Measurements from ENCODE around the gene CAMK2B. TPM values are rescaled to one million over a fixed set of nuclear protein-coding genes. Genes with fewer than 3 reads are reported as not detected.

CAMK2B gene
- total RNA-seq, 1 experiment from 2014 or later, result 0.34 TPM

DNA sequence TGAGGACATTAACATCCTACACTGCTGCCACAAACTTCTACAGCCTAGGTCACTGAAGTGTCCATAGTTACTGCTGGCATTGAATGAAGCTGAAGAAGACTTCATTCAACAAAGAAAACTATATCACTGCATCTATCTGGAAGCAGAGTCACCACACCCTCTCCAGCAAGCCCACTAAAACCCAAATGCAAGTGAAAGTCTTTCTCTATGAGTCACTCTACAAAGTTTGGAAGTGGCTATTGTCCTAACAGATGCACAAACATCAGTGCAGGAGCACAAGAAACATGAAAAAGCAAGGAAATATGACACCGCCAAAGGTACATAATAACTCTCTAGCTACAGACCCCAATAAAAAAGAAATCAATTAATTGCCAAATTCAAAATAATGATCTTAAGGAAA is 43.5 kb upstream of the CAMK2B start:
- intact Hi-C loops (cut with micrococcal nuclease), result no loop called here
- no peaks in the 10 kb centered on the region for H3K4me1 ChIP-seq (ENCODE audit: control insufficient read depth in 1 of 2, insufficient read depth in 2 of 2, low read length in 2 of 2)
- ATAC-seq, result no peak
- no peak overlapping the region for H2AFZ ChIP-seq (ENCODE audit: low read depth, low read length, poor library complexity, severe bottlenecking)
- no peak overlapping the region for H3K9ac ChIP-seq (ENCODE audit: low read length)
- TF ChIP-seq SRF (IDR thresholded peaks at IDR 0.05; ENCODE audit: low read depth), result no peak
- TF ChIP-seq ELF1 (IDR thresholded peaks at IDR 0.05; ENCODE audit: borderline replicate concordance, low read depth), result no peak
- TF ChIP-seq, protein P1, sequence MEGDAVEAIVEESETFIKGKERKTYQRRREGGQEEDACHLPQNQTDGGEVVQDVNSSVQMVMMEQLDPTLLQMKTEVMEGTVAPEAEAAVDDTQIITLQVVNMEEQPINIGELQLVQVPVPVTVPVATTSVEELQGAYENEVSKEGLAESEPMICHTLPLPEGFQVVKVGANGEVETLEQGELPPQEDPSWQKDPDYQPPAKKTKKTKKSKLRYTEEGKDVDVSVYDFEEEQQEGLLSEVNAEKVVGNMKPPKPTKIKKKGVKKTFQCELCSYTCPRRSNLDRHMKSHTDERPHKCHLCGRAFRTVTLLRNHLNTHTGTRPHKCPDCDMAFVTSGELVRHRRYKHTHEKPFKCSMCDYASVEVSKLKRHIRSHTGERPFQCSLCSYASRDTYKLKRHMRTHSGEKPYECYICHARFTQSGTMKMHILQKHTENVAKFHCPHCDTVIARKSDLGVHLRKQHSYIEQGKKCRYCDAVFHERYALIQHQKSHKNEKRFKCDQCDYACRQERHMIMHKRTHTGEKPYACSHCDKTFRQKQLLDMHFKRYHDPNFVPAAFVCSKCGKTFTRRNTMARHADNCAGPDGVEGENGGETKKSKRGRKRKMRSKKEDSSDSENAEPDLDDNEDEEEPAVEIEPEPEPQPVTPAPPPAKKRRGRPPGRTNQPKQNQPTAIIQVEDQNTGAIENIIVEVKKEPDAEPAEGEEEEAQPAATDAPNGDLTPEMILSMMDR (IDR thresholded peaks at IDR 0.05 in 2 of 3, conservative IDR thresholded peaks at IDR 0.05 in 1 of 3; ENCODE audit: borderline replicate concordance in 1 of 3, insufficient read depth in 1 of 3, low read depth in 2 of 3, low read length in 2 of 3), result no peak
- TF ChIP-seq POLR2AphosphoS5 (IDR thresholded peaks at IDR 0.05; ENCODE audit: low read depth, low read length), result no peak
- TF ChIP-seq EZH2 (IDR thresholded peaks at IDR 0.05), result no peak
- no peak for TF ChIP-seq FOSL1 (IDR thresholded peaks at IDR 0.05; ENCODE audit: low read depth)
- TF ChIP-seq RAD21 (IDR thresholded peaks at IDR 0.05; ENCODE audit: low read depth), result no peak
- no peak for TF ChIP-seq ZFX (IDR thresholded peaks at IDR 0.05)
- TF ChIP-seq SP1 (IDR thresholded peaks at IDR 0.05; ENCODE audit: low read depth), result no peak
- TF ChIP-seq EZH2phosphoT487 (IDR thresholded peaks at IDR 0.05; ENCODE audit: borderline replicate concordance), result no peak
- TF ChIP-seq YY1 (IDR thresholded peaks at IDR 0.05; ENCODE audit: extremely low read depth, insufficient replicate concordance, low read depth, low read length), result no peak
- TF ChIP-seq, protein P2, sequence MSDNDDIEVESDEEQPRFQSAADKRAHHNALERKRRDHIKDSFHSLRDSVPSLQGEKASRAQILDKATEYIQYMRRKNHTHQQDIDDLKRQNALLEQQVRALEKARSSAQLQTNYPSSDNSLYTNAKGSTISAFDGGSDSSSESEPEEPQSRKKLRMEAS (IDR thresholded peaks at IDR 0.05), result no peak
- TF ChIP-seq EGR1 (IDR thresholded peaks at IDR 0.05; ENCODE audit: low read depth), result no peak
- no peak for TF ChIP-seq CEBPB (IDR thresholded peaks at IDR 0.05; ENCODE audit: low read depth)
- TF ChIP-seq, protein P3, sequence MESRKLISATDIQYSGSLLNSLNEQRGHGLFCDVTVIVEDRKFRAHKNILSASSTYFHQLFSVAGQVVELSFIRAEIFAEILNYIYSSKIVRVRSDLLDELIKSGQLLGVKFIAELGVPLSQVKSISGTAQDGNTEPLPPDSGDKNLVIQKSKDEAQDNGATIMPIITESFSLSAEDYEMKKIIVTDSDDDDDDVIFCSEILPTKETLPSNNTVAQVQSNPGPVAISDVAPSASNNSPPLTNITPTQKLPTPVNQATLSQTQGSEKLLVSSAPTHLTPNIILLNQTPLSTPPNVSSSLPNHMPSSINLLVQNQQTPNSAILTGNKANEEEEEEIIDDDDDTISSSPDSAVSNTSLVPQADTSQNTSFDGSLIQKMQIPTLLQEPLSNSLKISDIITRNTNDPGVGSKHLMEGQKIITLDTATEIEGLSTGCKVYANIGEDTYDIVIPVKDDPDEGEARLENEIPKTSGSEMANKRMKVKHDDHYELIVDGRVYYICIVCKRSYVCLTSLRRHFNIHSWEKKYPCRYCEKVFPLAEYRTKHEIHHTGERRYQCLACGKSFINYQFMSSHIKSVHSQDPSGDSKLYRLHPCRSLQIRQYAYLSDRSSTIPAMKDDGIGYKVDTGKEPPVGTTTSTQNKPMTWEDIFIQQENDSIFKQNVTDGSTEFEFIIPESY (IDR thresholded peaks at IDR 0.05; ENCODE audit: extremely low read depth, insufficient replicate concordance, low read length), result no peak
- no peak for TF ChIP-seq POLR2A (IDR thresholded peaks at IDR 0.05; ENCODE audit: borderline replicate concordance, extremely low read depth, insufficient read depth, insufficient read length)
- no peak for TF ChIP-seq SIN3A (IDR thresholded peaks at IDR 0.05; ENCODE audit: low read depth)
- H3K9me3 ChIP-seq (ENCODE audit: control insufficient read depth in 1 of 2, insufficient read depth in 1 of 2, low read depth in 1 of 2, low read length in 2 of 2), result no peaks in the 10 kb centered on the region
- H3K4me3 ChIP-seq (replicated peaks in 1 of 2; ENCODE audit: low read depth in 1 of 2, low read length in 2 of 2), result no peak overlapping the region
- peaks cover 7% of the 10 kb centered on the region; the same call in 1 of the 2 replicates for H3K27me3 ChIP-seq (ENCODE audit: insufficient read depth, low read length)
- no peaks in the 10 kb centered on the region; the same call in 1 of the 2 replicates for H3K9me2 ChIP-seq (ENCODE audit: insufficient read depth)
- H3K4me2 ChIP-seq (ENCODE audit: low read length), result no peak overlapping the region
- ChIA-PET POLR2A (no interaction called here), RAD21 (ENCODE audit: low non-redundant PET in 1 of 2, low total read pairs in 2 of 2, uncharacterized antibody in 2 of 2, unreplicated experiment in 2 of 2) (no interaction called here), CTCF (no interaction called here)
- no peak for DNase-seq (ENCODE audit: low read depth, low spot score)
- no peaks in the 10 kb centered on the region for H3K79me2 ChIP-seq (ENCODE audit: insufficient read depth, low read length)
- no peaks in the 10 kb centered on the region for H3K36me3 ChIP-seq (ENCODE audit: control insufficient read depth in 1 of 2, insufficient read depth in 2 of 2, low read length in 2 of 2)
- no peaks in the 10 kb centered on the region for H4K20me1 ChIP-seq (ENCODE audit: insufficient read depth)
- no peak overlapping the region for H3K27ac ChIP-seq (ENCODE audit: low read depth, low read length)
- no TSS peak for BruUV-seq (replicated peaks)
